HCEC 1CT (cell line): Measurements from ENCODE around the gene SSNA1.

Experiments used
- DNase-seq: peaks from one replicate; pipeline ENCODE4 v3.0.0-alpha.2; 2017

SSNA1 gene

DNA sequence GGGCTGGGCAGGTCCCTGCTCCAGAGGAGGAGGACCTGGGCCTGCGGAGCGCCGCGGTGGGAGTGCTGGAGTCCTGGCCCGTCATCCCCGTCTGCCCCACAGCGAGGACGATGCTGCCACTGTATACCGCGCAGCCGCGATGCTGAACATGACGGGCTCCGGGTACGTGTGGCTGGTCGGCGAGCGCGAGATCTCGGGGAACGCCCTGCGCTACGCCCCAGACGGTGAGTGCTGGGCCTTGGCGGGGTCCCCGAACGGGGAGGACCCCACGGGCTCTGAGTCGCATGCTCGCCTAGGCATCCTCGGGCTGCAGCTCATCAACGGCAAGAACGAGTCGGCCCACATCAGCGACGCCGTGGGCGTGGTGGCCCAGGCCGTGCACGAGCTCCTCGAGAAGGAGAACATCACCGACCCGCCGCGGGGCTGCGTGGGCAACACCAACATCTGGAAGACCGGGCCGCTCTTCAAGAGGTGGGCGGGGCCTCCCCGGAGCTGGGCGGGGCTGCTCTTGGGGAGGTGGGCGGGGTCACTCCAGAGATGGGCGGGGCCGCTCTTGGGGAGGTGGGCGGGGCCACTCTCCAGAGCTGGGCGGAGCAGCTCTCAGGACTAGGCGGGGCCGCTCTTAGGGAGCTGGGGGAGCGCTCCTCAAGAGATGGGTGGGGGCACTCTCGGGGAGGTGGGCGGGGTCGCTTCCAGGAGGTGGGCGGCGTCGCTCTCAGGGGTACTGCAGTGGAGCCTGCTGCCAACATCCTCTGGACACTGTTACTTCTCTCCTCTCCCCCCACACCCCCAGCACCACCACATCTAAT is 31.7 kb upstream of the SSNA1 start:
- no peak for DNase-seq

- DNase-seq: no peak
Observed at GRCh38 chr9:137157618-137158415, 30.7 kb upstream of the SSNA1 start.

- no peak for DNase-seq
Observed at GRCh38 chr9:137158625-137159024, 29.9 kb upstream of the SSNA1 start.

GRCh38 chr9:137159105-137160053 is 29.1 kb upstream of the SSNA1 start:
- no peak for DNase-seq

DNA sequence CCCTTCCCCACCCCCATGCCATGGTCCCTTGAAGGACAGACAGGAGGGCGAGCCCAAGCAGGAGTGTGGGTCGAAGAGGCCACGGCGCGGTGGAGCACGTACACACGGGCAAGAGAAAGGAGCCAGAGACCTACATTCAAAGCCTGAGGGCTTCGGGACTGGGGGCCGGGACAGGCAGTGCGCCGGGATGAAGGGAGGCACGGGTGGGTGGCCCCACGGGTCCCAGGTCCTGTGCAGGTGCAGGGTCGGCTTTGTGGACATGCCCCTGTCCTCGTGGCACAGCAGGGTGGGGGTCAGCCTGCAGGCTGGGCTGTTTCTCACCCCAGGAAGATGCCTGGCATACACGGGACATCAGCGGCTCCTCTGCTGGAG is 28.4 kb upstream of the SSNA1 start:
- DNase-seq: no peak

GRCh38 chr9:137160716-137161557 is 27.5 kb upstream of the SSNA1 start:
- DNase-seq: no peak

GRCh38 chr9:137161558-137162486 is 26.7 kb upstream of the SSNA1 start:
- DNase-seq: no peak

DNA sequence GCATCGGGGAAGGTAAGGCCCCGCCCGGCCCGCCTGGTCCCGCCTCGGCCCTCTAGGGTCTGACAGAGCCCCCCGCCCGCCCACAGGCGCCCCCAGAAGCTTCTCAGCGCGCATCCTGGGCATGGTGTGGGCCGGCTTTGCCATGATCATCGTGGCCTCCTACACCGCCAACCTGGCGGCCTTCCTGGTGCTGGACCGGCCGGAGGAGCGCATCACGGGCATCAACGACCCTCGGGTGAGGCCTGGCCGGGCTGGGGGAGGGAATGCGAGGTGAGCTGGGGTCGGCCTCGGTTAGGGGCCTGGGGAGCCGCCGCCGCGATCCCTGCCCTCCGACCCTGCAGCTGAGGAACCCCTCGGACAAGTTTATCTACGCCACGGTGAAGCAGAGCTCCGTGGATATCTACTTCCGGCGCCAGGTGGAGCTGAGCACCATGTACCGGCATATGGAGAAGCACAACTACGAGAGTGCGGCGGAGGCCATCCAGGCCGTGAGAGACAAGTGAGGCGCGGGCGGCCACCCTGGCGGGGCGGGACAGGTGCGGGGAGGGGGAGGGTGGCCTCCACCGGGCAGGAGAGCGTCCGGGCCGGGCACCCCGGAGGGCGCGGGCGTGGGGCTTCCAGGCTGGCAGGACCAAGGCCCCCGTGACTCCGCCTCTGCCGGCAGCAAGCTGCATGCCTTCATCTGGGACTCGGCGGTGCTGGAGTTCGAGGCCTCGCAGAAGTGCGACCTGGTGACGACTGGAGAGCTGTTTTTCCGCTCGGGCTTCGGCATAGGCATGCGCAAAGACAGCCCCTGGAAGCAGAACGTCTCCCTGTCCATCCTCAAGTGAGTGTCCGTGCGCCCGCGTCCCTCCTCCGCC is 25.7 kb upstream of the SSNA1 start:
- no peak for DNase-seq

GRCh38 chr9:137163365-137163715 is 25.1 kb upstream of the SSNA1 start:
- no peak for DNase-seq

- DNase-seq: no peak
Observed at GRCh38 chr9:137163805-137164204, 24.7 kb upstream of the SSNA1 start.

- DNase-seq: no peak
Observed at GRCh38 chr9:137164370-137165249, 23.9 kb upstream of the SSNA1 start.

- no peak for DNase-seq
Observed at GRCh38 chr9:137165250-137165836, 23.1 kb upstream of the SSNA1 start.

DNA sequence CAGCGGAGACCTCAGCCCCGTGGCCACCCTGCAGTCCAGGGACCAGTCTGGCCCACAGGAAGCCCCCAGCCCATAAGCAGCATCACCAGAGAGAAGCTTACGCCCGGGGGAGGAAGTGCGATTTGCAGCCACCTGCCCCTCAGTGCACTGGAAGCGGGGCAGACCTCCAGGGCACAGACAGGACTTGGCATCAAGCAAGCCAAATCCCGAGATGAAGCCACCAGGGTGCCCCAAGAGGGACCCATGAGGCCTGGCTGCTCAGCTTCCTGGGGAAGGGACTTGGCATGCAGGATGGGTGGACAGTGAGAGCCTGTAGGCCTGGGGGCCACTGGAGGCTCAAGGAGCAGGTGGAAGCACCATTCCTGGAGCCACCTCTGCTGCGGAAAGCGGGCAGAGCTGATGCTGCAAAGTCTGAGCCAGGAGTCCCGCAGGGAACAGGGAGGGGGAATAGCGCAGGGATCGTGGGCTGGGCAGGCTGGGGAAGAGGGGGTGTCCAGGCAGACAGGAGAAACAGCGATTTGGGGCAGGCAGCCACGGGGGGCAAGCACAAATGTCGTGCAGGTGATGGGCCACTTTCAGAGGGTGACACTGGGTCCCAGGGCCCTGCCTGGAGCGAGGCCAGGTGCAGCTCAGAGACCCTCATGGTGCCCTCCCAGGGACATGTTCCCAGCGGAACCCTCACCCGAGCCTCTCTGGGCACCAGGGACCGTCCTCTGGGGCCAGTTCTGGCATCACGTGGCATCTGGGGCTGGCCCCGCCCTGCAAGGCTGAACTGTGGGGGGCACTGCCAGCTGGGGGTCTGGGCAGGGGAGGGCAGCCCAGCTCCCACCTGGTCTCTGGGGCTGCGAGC is 21.9 kb upstream of the SSNA1 start:
- DNase-seq: no peak

DNA sequence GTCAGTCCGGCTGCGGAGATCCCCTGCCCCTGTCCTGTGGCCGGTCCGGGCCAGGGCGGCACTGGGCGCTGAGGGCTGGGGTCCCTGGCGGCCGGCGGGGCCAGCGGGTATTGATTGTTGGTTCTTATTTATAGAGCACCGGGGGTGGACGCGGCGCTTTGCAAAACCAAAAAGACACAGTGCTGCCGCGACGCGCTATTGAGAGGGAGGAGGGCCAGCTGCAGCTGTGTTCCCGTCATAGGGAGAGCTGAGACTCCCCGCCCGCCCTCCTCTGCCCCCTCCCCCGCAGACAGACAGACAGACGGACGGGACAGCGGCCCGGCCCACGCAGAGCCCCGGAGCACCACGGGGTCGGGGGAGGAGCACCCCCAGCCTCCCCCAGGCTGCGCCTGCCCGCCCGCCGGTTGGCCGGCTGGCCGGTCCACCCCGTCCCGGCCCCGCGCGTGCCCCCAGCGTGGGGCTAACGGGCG is 21.2 kb upstream of the SSNA1 start:
- DNase-seq: no peak

GRCh38 chr9:137167747-137168572 is 20.5 kb upstream of the SSNA1 start:
- no peak for DNase-seq

DNA sequence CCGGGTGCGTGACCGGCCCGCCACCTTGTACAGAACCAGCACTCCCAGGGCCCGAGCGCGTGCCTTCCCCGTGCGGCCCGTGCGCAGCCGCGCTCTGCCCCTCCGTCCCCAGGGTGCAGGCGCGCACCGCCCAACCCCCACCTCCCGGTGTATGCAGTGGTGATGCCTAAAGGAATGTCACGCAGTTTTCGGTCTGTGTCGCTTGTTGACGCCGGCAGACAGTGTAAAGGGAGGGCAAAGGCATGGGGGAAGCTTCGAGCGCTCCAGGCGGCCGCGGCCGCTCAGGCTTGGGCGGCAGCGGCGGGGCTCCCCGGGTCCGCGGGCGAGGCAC is 19.9 kb upstream of the SSNA1 start:
- no peak for DNase-seq
